Measurements from ENCODE around the gene ITGAE. TPM values are rescaled to one million over a fixed set of nuclear protein-coding genes. Genes with fewer than 3 reads are reported as not detected.

ITGAE gene
- total and polyA plus RNA-seq, 5 donors from 2014 or later, result 14.2 to 46.4 (median 36.9) TPM

- H3K27ac Mint-ChIP-seq, result peak overlapping the region in 2 of 3 donors; percentile 7 to 62
- H3K27ac ChIP-seq (ENCODE audit: insufficient read depth, low read length, poor library complexity, severe bottlenecking), result no peak overlapping the region
- H3K27me3 Mint-ChIP-seq, result no peaks in the 10 kb centered on the region
- ATAC-seq (ENCODE audit: low read depth in 2 of 2), result no peak
- no peaks in the 10 kb centered on the region for H3K27me3 ChIP-seq (ENCODE audit: control insufficient read depth, insufficient read depth, low read length)
- H3K36me3 ChIP-seq (ENCODE audit: control insufficient read depth, insufficient read depth, low read length), result peaks cover 86% of the 10 kb centered on the region
- no peak overlapping the region for H3K4me3 Mint-ChIP-seq
- H3K4me3 ChIP-seq (ENCODE audit: low read depth, low read length), result no peak overlapping the region
- H3K9me3 ChIP-seq (ENCODE audit: control insufficient read depth in 2 of 2, low read length in 2 of 2), result no peaks in the 10 kb centered on the region
- no peaks in the 10 kb centered on the region for H3K4me1 ChIP-seq (ENCODE audit: control insufficient read depth, insufficient read depth, low read length, poor library complexity, severe bottlenecking)
- peaks cover 0 to 5% (median 0%) of the 10 kb centered on the region in 4 donors for H3K4me1 Mint-ChIP-seq
- H3K36me3 Mint-ChIP-seq, result peaks cover 42% of the 10 kb centered on the region
- H3K9me3 Mint-ChIP-seq, result no peaks in the 10 kb centered on the region
- no peak for DNase-seq
Observed at GRCh38 chr17:3815122-3815521, 14.1 kb upstream of the ITGAE start.

GRCh38 chr17:3814361-3814760 lies 13.4 kb upstream of the ITGAE start:
- Mint-ChIP-seq H3K36me3 (peaks cover 44% of the 10 kb centered on the region), H3K4me1 (peaks cover 0 to 5% (median 0%) of the 10 kb centered on the region in 4 donors), H3K27me3 (no peaks in the 10 kb centered on the region), H3K27ac (no peak overlapping the region), H3K9me3 (no peaks in the 10 kb centered on the region), H3K4me3 (no peak overlapping the region)
- Histone ChIP-seq H3K27ac (ENCODE audit: insufficient read depth, low read length, poor library complexity, severe bottlenecking) (no peak overlapping the region), H3K9me3 (ENCODE audit: control insufficient read depth in 2 of 2, low read length in 2 of 2) (no peaks in the 10 kb centered on the region), H3K27me3 (ENCODE audit: control insufficient read depth, insufficient read depth, low read length) (no peaks in the 10 kb centered on the region), H3K36me3 (ENCODE audit: control insufficient read depth, insufficient read depth, low read length) (peaks cover 81% of the 10 kb centered on the region), H3K4me3 (ENCODE audit: low read depth, low read length) (no peak overlapping the region), H3K4me1 (ENCODE audit: control insufficient read depth, insufficient read depth, low read length, poor library complexity, severe bottlenecking) (no peaks in the 10 kb centered on the region)
- no peak for ATAC-seq (ENCODE audit: low read depth in 2 of 2)
- no peak for DNase-seq

- Histone ChIP-seq H3K27me3 (ENCODE audit: control insufficient read depth, insufficient read depth, low read length) (no peaks in the 10 kb centered on the region), H3K36me3 (ENCODE audit: control insufficient read depth, insufficient read depth, low read length) (peaks cover 78% of the 10 kb centered on the region), H3K27ac (ENCODE audit: insufficient read depth, low read length, poor library complexity, severe bottlenecking) (no peak overlapping the region), H3K4me3 (ENCODE audit: low read depth, low read length) (no peak overlapping the region), H3K9me3 (ENCODE audit: control insufficient read depth in 2 of 2, low read length in 2 of 2) (no peaks in the 10 kb centered on the region), H3K4me1 (ENCODE audit: control insufficient read depth, insufficient read depth, low read length, poor library complexity, severe bottlenecking) (no peaks in the 10 kb centered on the region)
- DNase-seq (no peak), ATAC-seq (ENCODE audit: low read depth in 2 of 2) (no peak)
- H3K27ac Mint-ChIP-seq, result peak overlapping the region in 1 of 3 donors; percentile 35
- H3K4me1 Mint-ChIP-seq, result peaks cover 0 to 5% (median 0%) of the 10 kb centered on the region in 4 donors
- H3K27me3 Mint-ChIP-seq, result no peaks in the 10 kb centered on the region
- no peaks in the 10 kb centered on the region for H3K9me3 Mint-ChIP-seq
- peaks cover 42% of the 10 kb centered on the region for H3K36me3 Mint-ChIP-seq
- H3K4me3 Mint-ChIP-seq, result no peak overlapping the region
Observed at GRCh38 chr17:3813171-3813570, 12.2 kb upstream of the ITGAE start.

- H3K27ac ChIP-seq (ENCODE audit: insufficient read depth, low read length, poor library complexity, severe bottlenecking), result no peak overlapping the region
- no peaks in the 10 kb centered on the region for H3K9me3 ChIP-seq (ENCODE audit: control insufficient read depth in 2 of 2, low read length in 2 of 2)
- H3K4me3 ChIP-seq (ENCODE audit: low read depth, low read length), result no peak overlapping the region
- ATAC-seq (ENCODE audit: low read depth in 2 of 2), result no peak
- H3K36me3 ChIP-seq (ENCODE audit: control insufficient read depth, insufficient read depth, low read length), result peaks cover 74% of the 10 kb centered on the region
- Mint-ChIP-seq H3K27ac (peak overlapping the region in 1 of 3 donors; percentile 35), H3K9me3 (no peaks in the 10 kb centered on the region), H3K27me3 (no peaks in the 10 kb centered on the region), H3K4me1 (peaks cover 0 to 5% (median 0%) of the 10 kb centered on the region in 4 donors), H3K4me3 (no peak overlapping the region), H3K36me3 (peaks cover 45% of the 10 kb centered on the region)
- no peaks in the 10 kb centered on the region for H3K4me1 ChIP-seq (ENCODE audit: control insufficient read depth, insufficient read depth, low read length, poor library complexity, severe bottlenecking)
- DNase-seq, result no peak
- no peaks in the 10 kb centered on the region for H3K27me3 ChIP-seq (ENCODE audit: control insufficient read depth, insufficient read depth, low read length)
Observed at GRCh38 chr17:3812771-3813170, 11.8 kb upstream of the ITGAE start.

GRCh38 chr17:3812284-3812683 lies 11.3 kb upstream of the ITGAE start:
- no peaks in the 10 kb centered on the region for H3K27me3 Mint-ChIP-seq
- H3K4me1 Mint-ChIP-seq, result peaks cover 0 to 5% (median 0%) of the 10 kb centered on the region in 4 donors
- no peak overlapping the region for H3K4me3 Mint-ChIP-seq
- Histone ChIP-seq H3K4me3 (ENCODE audit: low read depth, low read length) (no peak overlapping the region), H3K36me3 (ENCODE audit: control insufficient read depth, insufficient read depth, low read length) (peaks cover 75% of the 10 kb centered on the region), H3K27ac (ENCODE audit: insufficient read depth, low read length, poor library complexity, severe bottlenecking) (no peak overlapping the region), H3K27me3 (ENCODE audit: control insufficient read depth, insufficient read depth, low read length) (no peaks in the 10 kb centered on the region), H3K9me3 (ENCODE audit: control insufficient read depth in 2 of 2, low read length in 2 of 2) (no peaks in the 10 kb centered on the region), H3K4me1 (ENCODE audit: control insufficient read depth, insufficient read depth, low read length, poor library complexity, severe bottlenecking) (no peaks in the 10 kb centered on the region)
- peak overlapping the region in 1 of 3 donors; percentile 85 for H3K27ac Mint-ChIP-seq
- peaks cover 47% of the 10 kb centered on the region for H3K36me3 Mint-ChIP-seq
- no peak for DNase-seq
- ATAC-seq (ENCODE audit: low read depth in 2 of 2), result no peak
- H3K9me3 Mint-ChIP-seq, result no peaks in the 10 kb centered on the region

GRCh38 chr17:3810019-3810418 lies 9.0 kb upstream of the ITGAE start:
- H3K36me3 ChIP-seq (ENCODE audit: control insufficient read depth, insufficient read depth, low read length), result peaks cover 58% of the 10 kb centered on the region

GRCh38 chr17:3809135-3809534 lies 8.1 kb upstream of the ITGAE start:
- peaks cover 49% of the 10 kb centered on the region for H3K36me3 ChIP-seq (ENCODE audit: control insufficient read depth, insufficient read depth, low read length)
- no peak for ATAC-seq (ENCODE audit: low read depth in 2 of 2)

More at GRCh38 chr17:3810019-3810418, 9.0 kb upstream of the ITGAE start:
- peaks cover 42% of the 10 kb centered on the region for H3K36me3 Mint-ChIP-seq
- ATAC-seq (ENCODE audit: low read depth in 2 of 2), result no peak
- no peaks in the 10 kb centered on the region for H3K27me3 Mint-ChIP-seq
- H3K9me3 Mint-ChIP-seq, result no peaks in the 10 kb centered on the region
- H3K27ac Mint-ChIP-seq, result peak overlapping the region in 1 of 3 donors; percentile 39
- no peaks in the 10 kb centered on the region for H3K9me3 ChIP-seq (ENCODE audit: control insufficient read depth in 2 of 2, low read length in 2 of 2)
- no peak overlapping the region for H3K4me3 ChIP-seq (ENCODE audit: low read depth, low read length)
- H3K27me3 ChIP-seq (ENCODE audit: control insufficient read depth, insufficient read depth, low read length), result no peaks in the 10 kb centered on the region
- H3K4me3 Mint-ChIP-seq, result no peak overlapping the region
- H3K4me1 Mint-ChIP-seq, result peaks cover 0 to 3% (median 0%) of the 10 kb centered on the region in 4 donors
- H3K4me1 ChIP-seq (ENCODE audit: control insufficient read depth, insufficient read depth, low read length, poor library complexity, severe bottlenecking), result no peaks in the 10 kb centered on the region
- H3K27ac ChIP-seq (ENCODE audit: insufficient read depth, low read length, poor library complexity, severe bottlenecking), result no peak overlapping the region
- DNase-seq, result no peak

GRCh38 chr17:3808701-3809100 lies 7.7 kb upstream of the ITGAE start:
- Histone ChIP-seq H3K9me3 (ENCODE audit: control insufficient read depth in 2 of 2, low read length in 2 of 2) (no peaks in the 10 kb centered on the region), H3K4me1 (ENCODE audit: control insufficient read depth, insufficient read depth, low read length, poor library complexity, severe bottlenecking) (no peaks in the 10 kb centered on the region), H3K27me3 (ENCODE audit: control insufficient read depth, insufficient read depth, low read length) (no peaks in the 10 kb centered on the region), H3K4me3 (ENCODE audit: low read depth, low read length) (no peak overlapping the region), H3K27ac (ENCODE audit: insufficient read depth, low read length, poor library complexity, severe bottlenecking) (no peak overlapping the region), H3K36me3 (ENCODE audit: control insufficient read depth, insufficient read depth, low read length) (peaks cover 45% of the 10 kb centered on the region)
- Mint-ChIP-seq H3K27me3 (no peaks in the 10 kb centered on the region), H3K36me3 (peaks cover 32% of the 10 kb centered on the region), H3K9me3 (no peaks in the 10 kb centered on the region), H3K4me1 (peaks cover 0 to 3% (median 1%) of the 10 kb centered on the region in 4 donors), H3K27ac (no peak overlapping the region), H3K4me3 (no peak overlapping the region)
- ATAC-seq (ENCODE audit: low read depth in 2 of 2) (no peak), DNase-seq (no peak)

More at GRCh38 chr17:3809135-3809534, 8.1 kb upstream of the ITGAE start:
- Mint-ChIP-seq H3K9me3 (no peaks in the 10 kb centered on the region), H3K36me3 (peaks cover 33% of the 10 kb centered on the region), H3K4me1 (peaks cover 0 to 3% (median 0%) of the 10 kb centered on the region in 4 donors), H3K4me3 (no peak overlapping the region), H3K27me3 (no peaks in the 10 kb centered on the region), H3K27ac (no peak overlapping the region)
- Histone ChIP-seq H3K4me3 (ENCODE audit: low read depth, low read length) (no peak overlapping the region), H3K27ac (ENCODE audit: insufficient read depth, low read length, poor library complexity, severe bottlenecking) (no peak overlapping the region), H3K4me1 (ENCODE audit: control insufficient read depth, insufficient read depth, low read length, poor library complexity, severe bottlenecking) (no peaks in the 10 kb centered on the region), H3K9me3 (ENCODE audit: control insufficient read depth in 2 of 2, low read length in 2 of 2) (no peaks in the 10 kb centered on the region), H3K27me3 (ENCODE audit: control insufficient read depth, insufficient read depth, low read length) (no peaks in the 10 kb centered on the region)
- no peak for DNase-seq
